H1 (cell line): Measurements from ENCODE around the gene GNB1L. TPM values are rescaled to one million over a fixed set of nuclear protein-coding genes. Genes with fewer than 3 reads are reported as not detected.

Source experiments
- ATF2 ChIP-seq: IDR thresholded peaks from 2 replicates; pipeline ENCODE4 v1.6.1; 2012; ENCODE audit warnings: low read length, inconsistent platforms
- EGR1 ChIP-seq: IDR thresholded peaks from 2 replicates; pipeline ENCODE4 v1.6.1; 2011; ENCODE audit warnings: low read depth, low read length, borderline replicate concordance
- POLR2AphosphoS5 ChIP-seq: IDR thresholded peaks from 2 replicates; pipeline ENCODE4 v1.6.1; 2011; ENCODE audit warnings: low read depth, low read length
- SIRT6 ChIP-seq: IDR thresholded peaks from one replicate; pipeline ENCODE4 v1.7.1; 2012; ENCODE audit warnings: low read length, inconsistent platforms
- SP4 ChIP-seq: IDR thresholded peaks from 2 replicates; pipeline ENCODE4 v1.6.1; 2012; ENCODE audit warnings: low read length, inconsistent platforms
- SRF ChIP-seq: IDR thresholded peaks from 2 replicates; pipeline ENCODE4 v1.6.1; 2011; ENCODE audit warnings: mild to moderate bottlenecking, low read depth, low read length, moderate library complexity
- USF2 ChIP-seq: IDR thresholded peaks from 2 replicates; pipeline ENCODE4 v1.6.1; 2011; ENCODE audit warnings: low read length, improper control_type of control experiment
- polyA plus RNA-seq, 7 experiments: library from polyadenylated mRNA; depleted of rRNA in 3 of 7; stranded (reverse) in 5 of 7; unstranded in 2 of 7; fragments of >200 nt in 5 of 7; fragments of 200-250 nt in 2 of 7; gene quantifications; 1 replicate in 5 of 7; 2 replicates in 1 of 7; 4 replicates in 1 of 7; pipeline versions ENCODE4 v1.2.1 to v1.2.3, GENCODE V29; 2011 to 2013; ENCODE audit warnings: missing spikeins in 2 of 7, mixed read lengths in 2 of 7
- total RNA-seq: library from RNA; stranded (reverse); fragmentation: NEBNext Ultra II Directional; extraction: Animal tissue kit (Norgen Biotek cat#: 25700); gene quantifications from 2 replicates; pipeline ENCODE4 v1.2.1, GENCODE V29; 2021
- TF ChIP-seq, protein P1 (sequence below): IDR thresholded peaks from 2 replicates; pipeline ENCODE4 v1.6.1; 2012; ENCODE audit warnings: inconsistent platforms

The GNB1L gene
- total and polyA plus RNA-seq, 2 of the 8 experiments (the other 6 are each of a cell fraction or from before 2014, with no cell fraction given), result 14.0 to 15.6 TPM

DNA sequence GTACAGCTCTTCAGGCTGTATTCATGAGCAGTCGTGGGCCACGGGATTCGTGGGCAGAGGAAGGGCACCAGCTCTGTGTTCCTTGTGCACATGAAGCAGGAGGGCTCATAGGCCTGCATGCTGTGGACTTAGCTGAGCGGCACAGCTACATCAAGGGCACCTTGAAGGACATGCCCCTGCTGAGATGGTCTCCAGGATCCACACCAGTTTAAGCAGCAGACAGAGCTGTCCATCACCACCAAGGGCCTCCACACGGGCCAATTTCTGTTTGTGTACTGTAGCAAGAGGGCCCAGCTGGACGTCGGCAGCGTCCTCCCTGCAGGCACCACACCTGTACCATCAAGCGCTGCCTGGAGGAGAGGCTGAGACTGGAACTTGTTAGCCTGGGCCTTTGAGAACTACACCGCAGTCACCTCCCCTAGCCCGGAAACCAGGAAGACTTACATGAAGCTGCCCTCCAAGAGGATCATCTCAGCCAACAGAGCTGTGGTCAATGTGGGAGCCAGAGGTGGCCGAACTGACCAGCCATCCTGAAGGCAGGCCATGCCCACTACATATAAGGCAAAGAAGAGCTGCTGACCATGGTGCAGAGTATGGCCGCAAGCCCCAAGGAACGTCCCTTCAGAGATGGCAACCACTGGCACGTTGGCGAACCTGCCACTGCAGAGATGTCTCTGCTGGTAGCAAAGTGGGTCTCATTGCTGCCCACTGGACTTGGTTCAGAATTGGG lies 32.7 kb upstream of the GNB1L start (continued):
- TF ChIP-seq ATF2 (no peak), POLR2AphosphoS5 (no peak), SP4 (no peak), SRF (no peak), EGR1 (no peak), SIRT6 (no peak), USF2 (no peak)
- TF ChIP-seq, protein P1, sequence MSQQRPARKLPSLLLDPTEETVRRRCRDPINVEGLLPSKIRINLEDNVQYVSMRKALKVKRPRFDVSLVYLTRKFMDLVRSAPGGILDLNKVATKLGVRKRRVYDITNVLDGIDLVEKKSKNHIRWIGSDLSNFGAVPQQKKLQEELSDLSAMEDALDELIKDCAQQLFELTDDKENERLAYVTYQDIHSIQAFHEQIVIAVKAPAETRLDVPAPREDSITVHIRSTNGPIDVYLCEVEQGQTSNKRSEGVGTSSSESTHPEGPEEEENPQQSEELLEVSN, result no peak
